22Rv1 (cell line): Measurements from ENCODE around the gene ZNF527.

ENCODE experiments used
- ZFX ChIP-seq: fragments of 450-650 bp; IDR thresholded peaks from 2 replicates; pipeline ENCODE4 v1.6.1; 2017; ENCODE audit warnings: antibody characterized with exemption, borderline replicate concordance
- TF ChIP-seq, protein P1 (sequence below): fragments of 450-650 bp; IDR thresholded peaks from 2 replicates; pipeline ENCODE4 v1.5.1; 2017; ENCODE audit warnings: mild to moderate bottlenecking

DNA sequence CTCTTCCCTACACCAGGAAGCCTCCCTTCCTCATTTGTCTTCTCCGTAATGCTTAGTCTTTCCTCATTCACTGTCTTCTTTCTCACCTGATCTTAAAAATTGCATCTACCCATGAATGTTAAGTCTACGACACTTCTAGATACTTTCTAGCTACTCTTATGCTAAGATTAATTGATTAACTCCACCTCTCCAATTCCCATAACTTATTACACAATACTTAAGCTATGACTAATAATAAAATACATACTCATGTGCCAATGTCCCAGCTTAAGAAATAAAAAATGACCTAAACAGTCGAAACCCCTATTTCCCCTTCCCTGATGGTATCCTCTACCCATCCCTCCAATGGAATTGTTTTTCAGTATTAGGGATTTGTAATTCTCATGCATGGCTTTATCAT, 22.8 kb upstream of the ZNF527 start:
- TF ChIP-seq, protein P1, sequence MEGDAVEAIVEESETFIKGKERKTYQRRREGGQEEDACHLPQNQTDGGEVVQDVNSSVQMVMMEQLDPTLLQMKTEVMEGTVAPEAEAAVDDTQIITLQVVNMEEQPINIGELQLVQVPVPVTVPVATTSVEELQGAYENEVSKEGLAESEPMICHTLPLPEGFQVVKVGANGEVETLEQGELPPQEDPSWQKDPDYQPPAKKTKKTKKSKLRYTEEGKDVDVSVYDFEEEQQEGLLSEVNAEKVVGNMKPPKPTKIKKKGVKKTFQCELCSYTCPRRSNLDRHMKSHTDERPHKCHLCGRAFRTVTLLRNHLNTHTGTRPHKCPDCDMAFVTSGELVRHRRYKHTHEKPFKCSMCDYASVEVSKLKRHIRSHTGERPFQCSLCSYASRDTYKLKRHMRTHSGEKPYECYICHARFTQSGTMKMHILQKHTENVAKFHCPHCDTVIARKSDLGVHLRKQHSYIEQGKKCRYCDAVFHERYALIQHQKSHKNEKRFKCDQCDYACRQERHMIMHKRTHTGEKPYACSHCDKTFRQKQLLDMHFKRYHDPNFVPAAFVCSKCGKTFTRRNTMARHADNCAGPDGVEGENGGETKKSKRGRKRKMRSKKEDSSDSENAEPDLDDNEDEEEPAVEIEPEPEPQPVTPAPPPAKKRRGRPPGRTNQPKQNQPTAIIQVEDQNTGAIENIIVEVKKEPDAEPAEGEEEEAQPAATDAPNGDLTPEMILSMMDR = no peak
- TF ChIP-seq ZFX = no peak
